Glutamatergic neuron (in vitro differentiated cells): ENCODE data around the gene RNASET2. TPM values are rescaled to one million over a fixed set of nuclear protein-coding genes. Genes with fewer than 3 reads are reported as not detected.

Experiments used
- DNase-seq: peaks from one replicate; pipeline ENCODE4 v3.0.0; 2022
- H3K27ac Mint-ChIP-seq: one replicate; pipeline ENCODE4 v1.8.0; 2020; ENCODE audit warnings: mild to moderate bottlenecking, mixed read lengths, inconsistent platforms; ENCODE audit not compliant: unreplicated experiment
- H3K27me3 Mint-ChIP-seq: one replicate; pipeline ENCODE4 v1.8.0; 2020; ENCODE audit warnings: mild to moderate bottlenecking, moderate library complexity, mixed read lengths, inconsistent platforms; ENCODE audit not compliant: unreplicated experiment
- H3K36me3 Mint-ChIP-seq: one replicate; pipeline ENCODE4 v1.8.0; 2020; ENCODE audit warnings: mild to moderate bottlenecking, mixed read lengths, inconsistent platforms; ENCODE audit not compliant: unreplicated experiment
- H3K4me1 Mint-ChIP-seq: one replicate; pipeline ENCODE4 v1.8.0; 2020; ENCODE audit warnings: mild to moderate bottlenecking, low read depth, mixed read lengths, inconsistent platforms; ENCODE audit not compliant: unreplicated experiment
- H3K4me3 Mint-ChIP-seq: one replicate; pipeline ENCODE4 v1.8.0; 2020; ENCODE audit warnings: mild to moderate bottlenecking, mixed read lengths, inconsistent platforms; ENCODE audit not compliant: unreplicated experiment
- H3K9me3 Mint-ChIP-seq: one replicate; pipeline ENCODE4 v1.8.0; 2020; ENCODE audit warnings: mild to moderate bottlenecking, moderate library complexity, mixed read lengths, inconsistent platforms; ENCODE audit not compliant: unreplicated experiment
- CTCF ChIP-seq: fragments of 200-600 bp; sonication (generic); IDR thresholded peaks from one replicate; pipeline ENCODE4 v1.5.0; 2021; ENCODE audit not compliant: partially characterized antibody, unreplicated experiment
- total RNA-seq: library from RNA; stranded (reverse); fragmentation: NEBNext Ultra II Directional; extraction: Animal tissue kit (Norgen Biotek cat#: 25700); gene quantifications from one replicate; pipeline ENCODE4 v1.2.1, GENCODE V29; 2021; ENCODE audit not compliant: unreplicated experiment

The RNASET2 gene
- total RNA-seq, 1 donor from 2014 or later = 2.2 TPM

GRCh38 chr6:166959911-166960608 is 3.7 kb upstream of the RNASET2 start:
- Mint-ChIP-seq H3K9me3 (peaks cover 6% of the 10 kb centered on the region), H3K4me1 (peaks cover 2% of the 10 kb centered on the region), H3K4me3 (no peak overlapping the region), H3K36me3 (no peaks in the 10 kb centered on the region), H3K27ac (no peak overlapping the region), H3K27me3 (peaks cover 9% of the 10 kb centered on the region)
- TF ChIP-seq CTCF = no peak
- no peak for DNase-seq

- H3K9me3 Mint-ChIP-seq = peaks cover 8% of the 10 kb centered on the region
- no peak overlapping the region for H3K4me3 Mint-ChIP-seq
These were observed 2.8 kb upstream of the RNASET2 start for GRCh38 chr6:166958926-166959861.

GRCh38 chr6:166957805-166958076 is 1.4 kb upstream of the RNASET2 start:
- peaks cover 8% of the 10 kb centered on the region for H3K9me3 Mint-ChIP-seq
- no peak overlapping the region for H3K27ac Mint-ChIP-seq
- H3K36me3 Mint-ChIP-seq = no peaks in the 10 kb centered on the region
- TF ChIP-seq CTCF = no peak
- DNase-seq = no peak
- H3K4me3 Mint-ChIP-seq = peak overlapping the region; percentile 9
- peaks cover 2% of the 10 kb centered on the region for H3K4me1 Mint-ChIP-seq
- H3K27me3 Mint-ChIP-seq = peaks cover 12% of the 10 kb centered on the region

More at GRCh38 chr6:166958926-166959861, 2.8 kb upstream of the RNASET2 start:
- TF ChIP-seq CTCF = no peak
- H3K27me3 Mint-ChIP-seq = peaks cover 12% of the 10 kb centered on the region
- H3K4me1 Mint-ChIP-seq = peaks cover 2% of the 10 kb centered on the region
- no peak for DNase-seq
- no peak overlapping the region for H3K27ac Mint-ChIP-seq
- H3K36me3 Mint-ChIP-seq = no peaks in the 10 kb centered on the region

- Mint-ChIP-seq H3K4me3 (peak overlapping the region; percentile 85), H3K36me3 (no peaks in the 10 kb centered on the region), H3K27me3 (peaks cover 12% of the 10 kb centered on the region), H3K9me3 (peaks cover 8% of the 10 kb centered on the region), H3K4me1 (peaks cover 2% of the 10 kb centered on the region), H3K27ac (no peak overlapping the region)
- DNase-seq = peak; percentile 31
- TF ChIP-seq CTCF = no peak
These were observed 896 bp upstream of the RNASET2 start for GRCh38 chr6:166957087-166957804.
